Panc1 (cell line): ENCODE results near the gene CRYGS. TPM values are rescaled to one million over a fixed set of nuclear protein-coding genes. Genes with fewer than 3 reads are reported as not detected.

Experiments
- ATAC-seq: fragments of 200-7000 bp; cut with Tn5 transposase; 2 replicates; pipeline ENCODE4 v1.9.1; 2020; ENCODE audit warnings: mild to moderate bottlenecking, moderate library complexity
- BruUV-seq: library from RNA; stranded (reverse); fragments of 400-500 nt; replicated peaks from 2 replicates; lab custom pipeline; 2021; lab: Mats Ljungman, UMichigan
- CTCF ChIA-PET: fragments of 300-600 bp; sonication (Branson Sonifier 250); formaldehyde crosslinking; loops from one replicate; lab custom pipeline; 2022; ENCODE audit warnings: antibody characterized with exemption; lab: Charles Lee
- POLR2A ChIA-PET: fragments of 300-600 bp; sonication (Branson Sonifier 250); formaldehyde crosslinking; loops from one replicate; lab custom pipeline; 2022; ENCODE audit warnings: antibody characterized with exemption; lab: Charles Lee
- DNase-seq: peaks from one replicate; pipeline ENCODE4 v3.0.0-alpha.2; 2010; ENCODE audit warnings: low read depth, low spot score
- H3K27ac ChIP-seq: 2 replicates; pipeline ENCODE4 v1.5.1; 2011; ENCODE audit warnings: mild to moderate bottlenecking, low read length, inconsistent platforms
- H3K27me3 ChIP-seq: fragments of 200-500 bp; sonication (Bioruptor generic); 2 replicates; pipeline ENCODE4 v1.6.0; 2014; ENCODE audit warnings: low read length, inconsistent platforms; ENCODE audit not compliant: control insufficient read depth, insufficient read depth
- H3K36me3 ChIP-seq: fragments of 200-500 bp; sonication (Bioruptor generic); 2 replicates; pipeline ENCODE4 v1.5.1; 2014; ENCODE audit warnings: inconsistent platforms, mild to moderate bottlenecking, low read length, moderate library complexity; ENCODE audit not compliant: control insufficient read depth, insufficient read depth
- H3K4me1 ChIP-seq: 2 replicates; pipeline ENCODE4 v1.5.1; 2011; ENCODE audit warnings: inconsistent platforms, mild to moderate bottlenecking, low read length, moderate library complexity; ENCODE audit not compliant: control insufficient read depth, insufficient read depth
- H3K4me3 ChIP-seq, 2 experiments: 2 replicates each; pipeline ENCODE4 v1.5.1; 2011 to 2012; ENCODE audit warnings: low read depth in 2 of 2, low read length in 2 of 2, mild to moderate bottlenecking in 2 of 2, inconsistent platforms in 1 of 2, moderate library complexity in 1 of 2
- H3K9me3 ChIP-seq: fragments of 200-500 bp; sonication (Bioruptor generic); 2 replicates; pipeline ENCODE4 v1.5.1; 2014; ENCODE audit warnings: low read depth, mild to moderate bottlenecking, inconsistent platforms, low read length, moderate library complexity; ENCODE audit not compliant: control insufficient read depth, insufficient read depth
- POLR2AphosphoS5 ChIP-seq: IDR thresholded peaks from 2 replicates; pipeline ENCODE4 v1.6.1; 2012; ENCODE audit warnings: mild to moderate bottlenecking, low read depth, low read length, moderate library complexity
- SIN3A ChIP-seq: IDR thresholded peaks from 2 replicates; pipeline ENCODE4 v1.6.1; 2012; ENCODE audit warnings: low read depth, mild to moderate bottlenecking, low read length, moderate library complexity, borderline replicate concordance; ENCODE audit not compliant: insufficient read depth
- TCF7L2 ChIP-seq: IDR thresholded peaks from 2 replicates; pipeline ENCODE4 v1.6.1; 2011; ENCODE audit warnings: mild to moderate bottlenecking, low read depth, low read length, inconsistent platforms
- in situ Hi-C: cut with HindIII; loops from 2 replicates; pipeline ENCODE4 v1.10.0; 2016; ENCODE audit warnings: low sequenced_read_pairs, low pct_unique_long_range_greater_than_20kb
- intact Hi-C: fragments of 100-400 bp; cut with micrococcal nuclease; formaldehyde crosslinking; loops from one replicate; pipeline ENCODE4 v1.10.0; 2022; ENCODE audit not compliant: unreplicated experiment
- total RNA-seq: library from RNA; stranded (reverse); gene quantifications from one replicate; pipeline ENCODE4 v1.2.1, GENCODE V29; 2021; ENCODE audit not compliant: unreplicated experiment
- TF ChIP-seq, protein P1 (sequence below), 2 experiments: IDR thresholded peaks; 2 replicates each; pipeline ENCODE4 v1.6.1; 2011 to 2012; ENCODE audit warnings: low read depth in 2 of 2, control low read depth in 1 of 2, low read length in 1 of 2, mild to moderate bottlenecking in 1 of 2, moderate library complexity in 1 of 2; ENCODE audit not compliant: insufficient read depth in 1 of 2
- TF ChIP-seq, protein P2 (sequence below): fragments of 450-650 bp; IDR thresholded peaks from 2 replicates; pipeline ENCODE4 v1.5.1; 2017; ENCODE audit warnings: mild to moderate bottlenecking

The CRYGS gene
- total RNA-seq, 1 experiment from 2014 or later: 2.8 TPM

DNA sequence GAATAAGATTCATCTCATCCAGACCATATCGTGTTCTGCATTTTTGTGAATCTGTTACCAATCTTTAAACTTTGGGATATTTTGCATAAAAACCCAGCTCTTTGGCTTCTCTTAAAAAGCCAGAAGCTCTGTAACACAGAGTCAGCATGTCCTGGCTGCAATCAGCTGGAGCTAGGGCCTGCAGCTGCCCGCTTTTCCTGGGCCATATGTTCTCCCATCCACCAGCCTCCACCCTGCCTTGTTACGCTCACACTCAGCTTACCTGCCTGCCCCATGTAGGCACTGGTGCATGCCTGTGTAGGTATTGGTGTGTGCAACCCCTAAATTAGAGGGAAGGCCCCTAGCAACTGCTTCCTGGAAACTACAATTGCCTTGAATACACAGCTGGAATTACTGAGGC is 48.2 kb downstream of the CRYGS start:
- no peak for DNase-seq
- in situ Hi-C loops: no loop called here
- Histone ChIP-seq H3K4me3 (no peak overlapping the region), H3K4me1 (no peaks in the 10 kb centered on the region), H3K27me3 (peaks cover 13% of the 10 kb centered on the region), H3K9me3 (no peaks in the 10 kb centered on the region), H3K27ac (no peak overlapping the region), H3K36me3 (no peaks in the 10 kb centered on the region)
- no TSS peak for BruUV-seq
- TF ChIP-seq POLR2AphosphoS5 (no peak), TCF7L2 (no peak), SIN3A (no peak)
- TF ChIP-seq, protein P1, sequence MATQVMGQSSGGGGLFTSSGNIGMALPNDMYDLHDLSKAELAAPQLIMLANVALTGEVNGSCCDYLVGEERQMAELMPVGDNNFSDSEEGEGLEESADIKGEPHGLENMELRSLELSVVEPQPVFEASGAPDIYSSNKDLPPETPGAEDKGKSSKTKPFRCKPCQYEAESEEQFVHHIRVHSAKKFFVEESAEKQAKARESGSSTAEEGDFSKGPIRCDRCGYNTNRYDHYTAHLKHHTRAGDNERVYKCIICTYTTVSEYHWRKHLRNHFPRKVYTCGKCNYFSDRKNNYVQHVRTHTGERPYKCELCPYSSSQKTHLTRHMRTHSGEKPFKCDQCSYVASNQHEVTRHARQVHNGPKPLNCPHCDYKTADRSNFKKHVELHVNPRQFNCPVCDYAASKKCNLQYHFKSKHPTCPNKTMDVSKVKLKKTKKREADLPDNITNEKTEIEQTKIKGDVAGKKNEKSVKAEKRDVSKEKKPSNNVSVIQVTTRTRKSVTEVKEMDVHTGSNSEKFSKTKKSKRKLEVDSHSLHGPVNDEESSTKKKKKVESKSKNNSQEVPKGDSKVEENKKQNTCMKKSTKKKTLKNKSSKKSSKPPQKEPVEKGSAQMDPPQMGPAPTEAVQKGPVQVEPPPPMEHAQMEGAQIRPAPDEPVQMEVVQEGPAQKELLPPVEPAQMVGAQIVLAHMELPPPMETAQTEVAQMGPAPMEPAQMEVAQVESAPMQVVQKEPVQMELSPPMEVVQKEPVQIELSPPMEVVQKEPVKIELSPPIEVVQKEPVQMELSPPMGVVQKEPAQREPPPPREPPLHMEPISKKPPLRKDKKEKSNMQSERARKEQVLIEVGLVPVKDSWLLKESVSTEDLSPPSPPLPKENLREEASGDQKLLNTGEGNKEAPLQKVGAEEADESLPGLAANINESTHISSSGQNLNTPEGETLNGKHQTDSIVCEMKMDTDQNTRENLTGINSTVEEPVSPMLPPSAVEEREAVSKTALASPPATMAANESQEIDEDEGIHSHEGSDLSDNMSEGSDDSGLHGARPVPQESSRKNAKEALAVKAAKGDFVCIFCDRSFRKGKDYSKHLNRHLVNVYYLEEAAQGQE (IDR thresholded peaks at IDR 0.05; ENCODE audit: insufficient read depth in 1 of 2, low read depth in 2 of 2, low read length in 1 of 2): no peak
- TF ChIP-seq, protein P2, sequence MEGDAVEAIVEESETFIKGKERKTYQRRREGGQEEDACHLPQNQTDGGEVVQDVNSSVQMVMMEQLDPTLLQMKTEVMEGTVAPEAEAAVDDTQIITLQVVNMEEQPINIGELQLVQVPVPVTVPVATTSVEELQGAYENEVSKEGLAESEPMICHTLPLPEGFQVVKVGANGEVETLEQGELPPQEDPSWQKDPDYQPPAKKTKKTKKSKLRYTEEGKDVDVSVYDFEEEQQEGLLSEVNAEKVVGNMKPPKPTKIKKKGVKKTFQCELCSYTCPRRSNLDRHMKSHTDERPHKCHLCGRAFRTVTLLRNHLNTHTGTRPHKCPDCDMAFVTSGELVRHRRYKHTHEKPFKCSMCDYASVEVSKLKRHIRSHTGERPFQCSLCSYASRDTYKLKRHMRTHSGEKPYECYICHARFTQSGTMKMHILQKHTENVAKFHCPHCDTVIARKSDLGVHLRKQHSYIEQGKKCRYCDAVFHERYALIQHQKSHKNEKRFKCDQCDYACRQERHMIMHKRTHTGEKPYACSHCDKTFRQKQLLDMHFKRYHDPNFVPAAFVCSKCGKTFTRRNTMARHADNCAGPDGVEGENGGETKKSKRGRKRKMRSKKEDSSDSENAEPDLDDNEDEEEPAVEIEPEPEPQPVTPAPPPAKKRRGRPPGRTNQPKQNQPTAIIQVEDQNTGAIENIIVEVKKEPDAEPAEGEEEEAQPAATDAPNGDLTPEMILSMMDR: no peak
- intact Hi-C loops: no loop called here
- ATAC-seq: no peak
- ChIA-PET CTCF (no interaction called here), POLR2A (interaction anchor here (0.5 kb wide), 1 partner anchor 148 kb away, joined by 5 read pairs; no protein-coding TSS in a partner anchor)

DNA sequence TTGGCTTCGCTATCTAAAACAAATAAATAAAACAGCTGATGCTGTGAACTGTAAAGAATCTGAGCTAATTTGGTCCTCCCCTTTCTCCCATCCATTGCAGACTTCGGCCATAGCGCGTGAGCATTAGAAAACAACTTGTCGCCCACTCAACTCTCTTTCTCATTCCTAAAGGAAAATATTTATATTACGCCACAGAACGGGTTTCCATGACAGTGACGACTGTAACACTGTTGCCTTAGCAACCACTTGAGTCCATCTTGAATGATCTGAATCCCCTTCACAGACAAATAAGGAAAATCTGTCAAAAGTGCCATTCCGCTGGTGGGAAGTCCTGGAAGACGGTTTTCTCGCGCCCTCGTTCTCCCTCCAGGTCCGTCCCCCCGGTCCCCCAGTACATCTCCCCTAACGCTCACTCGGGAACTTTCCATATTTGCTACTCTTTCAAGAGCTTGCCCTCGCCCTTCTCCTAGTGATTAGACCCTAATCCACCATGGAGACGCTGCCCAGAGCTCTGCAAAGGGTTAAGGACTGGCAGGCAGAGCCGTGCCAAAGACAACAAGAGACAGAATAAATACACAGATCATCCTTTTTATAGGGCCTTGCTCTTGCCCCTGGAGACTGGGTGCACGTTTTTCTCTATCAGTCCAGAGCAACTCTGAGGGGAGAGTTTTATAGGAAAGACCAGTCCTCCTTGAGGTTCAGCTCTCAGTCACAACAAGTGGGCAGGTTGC is 50.5 kb downstream of the CRYGS start:
- intact Hi-C loops (no loop called here), in situ Hi-C loops (no loop called here)
- Histone ChIP-seq H3K4me1 (no peaks in the 10 kb centered on the region), H3K27ac (no peak overlapping the region), H3K4me3 (no peak overlapping the region), H3K36me3 (no peaks in the 10 kb centered on the region), H3K27me3 (peaks cover 20% of the 10 kb centered on the region), H3K9me3 (no peaks in the 10 kb centered on the region)
- DNase-seq (no peak), ATAC-seq (no peak)
- BruUV-seq: no TSS peak
- CTCF ChIA-PET: no interaction called here
- POLR2A ChIA-PET: no interaction called here
- TF ChIP-seq, protein P1 (IDR thresholded peaks at IDR 0.05; ENCODE audit: insufficient read depth in 1 of 2, low read depth in 2 of 2, low read length in 1 of 2): no peak
- TF ChIP-seq TCF7L2 (no peak), SIN3A (no peak), POLR2AphosphoS5 (no peak)
- TF ChIP-seq, protein P2: no peak
